Measurements from ENCODE around the gene TMEM107. TPM values are rescaled to one million over a fixed set of nuclear protein-coding genes. Genes with fewer than 3 reads are reported as not detected.

Gene TMEM107
- total RNA-seq, 1 experiment from 2014 or later = 30.1 TPM

DNA sequence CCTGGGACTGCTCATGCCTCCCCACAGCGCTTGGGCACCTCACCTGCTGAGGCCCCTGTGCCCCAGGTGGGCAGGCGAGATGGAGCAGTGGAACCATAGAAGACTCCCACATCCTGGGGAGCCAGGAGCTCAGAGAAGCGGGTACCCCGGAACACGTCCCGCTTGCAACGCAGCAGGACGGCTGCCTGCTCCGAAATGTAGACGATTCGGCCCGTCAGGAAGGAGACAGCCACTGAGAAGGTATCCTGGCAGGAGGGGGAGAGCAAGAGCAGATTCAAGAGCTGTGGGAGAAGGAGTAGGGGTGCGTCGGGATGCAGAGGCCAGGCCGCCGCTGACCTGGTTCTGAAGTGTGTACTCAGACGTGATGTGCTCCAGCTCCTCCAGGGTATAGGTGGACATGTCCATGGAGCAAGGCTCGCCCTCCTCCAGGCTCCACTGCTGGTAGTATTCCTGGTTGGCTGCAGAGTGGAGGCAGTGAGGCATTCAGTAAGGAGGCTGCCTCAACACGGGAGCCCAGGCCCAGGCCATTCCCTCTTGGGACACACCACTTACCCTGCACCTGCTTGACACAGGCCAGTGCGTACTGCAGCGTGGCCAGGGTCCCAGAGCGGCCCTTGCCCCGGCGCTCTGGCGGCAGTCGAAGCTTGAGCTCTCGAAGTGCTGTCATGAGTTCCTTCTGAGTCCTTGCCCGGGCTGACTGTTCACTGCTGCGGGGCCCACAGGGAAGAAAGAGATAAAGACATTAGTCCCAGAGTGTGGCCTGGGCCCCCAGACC, 26.6 kb downstream of the TMEM107 start:
- Histone ChIP-seq H3K4me1 (ENCODE audit: control insufficient read depth in 1 of 2, insufficient read depth in 2 of 2, low read length in 2 of 2) (peaks cover 27 to 42% of the 10 kb centered on the region in 2 experiments), H3K79me2 (ENCODE audit: insufficient read depth, low read length) (peaks cover 43% of the 10 kb centered on the region), H3K27ac (ENCODE audit: low read depth, low read length) (peak overlapping the region; percentile 77; the same call in 1 of the 2 replicates), H3K9ac (ENCODE audit: low read length) (no peak overlapping the region), H3K9me2 (ENCODE audit: insufficient read depth) (no peaks in the 10 kb centered on the region), H3K9me3 (ENCODE audit: control insufficient read depth in 1 of 2, insufficient read depth in 1 of 2, low read depth in 1 of 2, low read length in 2 of 2) (no peaks in the 10 kb centered on the region), H2AFZ (ENCODE audit: low read depth, low read length, poor library complexity, severe bottlenecking) (no peak overlapping the region), H4K20me1 (ENCODE audit: insufficient read depth) (no peaks in the 10 kb centered on the region), H3K36me3 (ENCODE audit: control insufficient read depth in 1 of 2, insufficient read depth in 2 of 2, low read length in 2 of 2) (peaks cover 40 to 53% of the 10 kb centered on the region in 2 experiments), H3K4me2 (ENCODE audit: low read length) (no peak overlapping the region), H3K4me3 (replicated peaks in 1 of 2; ENCODE audit: low read depth in 1 of 2, low read length in 2 of 2) (no peak overlapping the region), H3K27me3 (ENCODE audit: insufficient read depth, low read length) (no peaks in the 10 kb centered on the region)
- ATAC-seq = no peak
- no peak for DNase-seq (ENCODE audit: low read depth, low spot score)
- CTCF ChIA-PET = no interaction called here
- BruUV-seq (replicated peaks) = no TSS peak
- RAD21 ChIA-PET (ENCODE audit: low non-redundant PET in 1 of 2, low total read pairs in 2 of 2, uncharacterized antibody in 2 of 2, unreplicated experiment in 2 of 2) = no interaction called here
- POLR2A ChIA-PET = no interaction called here
- intact Hi-C loops (cut with micrococcal nuclease) = no loop called here
- TF ChIP-seq FOSL1 (IDR thresholded peaks at IDR 0.05; ENCODE audit: low read depth) = no peak
- no peak for TF ChIP-seq JUND (IDR thresholded peaks at IDR 0.05)
- no peak for TF ChIP-seq MAX (IDR thresholded peaks at IDR 0.05)
- TF ChIP-seq ZNF274 (IDR thresholded peaks at IDR 0.05; ENCODE audit: low read depth, low read length) = no peak
- TF ChIP-seq, protein P1, sequence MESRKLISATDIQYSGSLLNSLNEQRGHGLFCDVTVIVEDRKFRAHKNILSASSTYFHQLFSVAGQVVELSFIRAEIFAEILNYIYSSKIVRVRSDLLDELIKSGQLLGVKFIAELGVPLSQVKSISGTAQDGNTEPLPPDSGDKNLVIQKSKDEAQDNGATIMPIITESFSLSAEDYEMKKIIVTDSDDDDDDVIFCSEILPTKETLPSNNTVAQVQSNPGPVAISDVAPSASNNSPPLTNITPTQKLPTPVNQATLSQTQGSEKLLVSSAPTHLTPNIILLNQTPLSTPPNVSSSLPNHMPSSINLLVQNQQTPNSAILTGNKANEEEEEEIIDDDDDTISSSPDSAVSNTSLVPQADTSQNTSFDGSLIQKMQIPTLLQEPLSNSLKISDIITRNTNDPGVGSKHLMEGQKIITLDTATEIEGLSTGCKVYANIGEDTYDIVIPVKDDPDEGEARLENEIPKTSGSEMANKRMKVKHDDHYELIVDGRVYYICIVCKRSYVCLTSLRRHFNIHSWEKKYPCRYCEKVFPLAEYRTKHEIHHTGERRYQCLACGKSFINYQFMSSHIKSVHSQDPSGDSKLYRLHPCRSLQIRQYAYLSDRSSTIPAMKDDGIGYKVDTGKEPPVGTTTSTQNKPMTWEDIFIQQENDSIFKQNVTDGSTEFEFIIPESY (IDR thresholded peaks at IDR 0.05; ENCODE audit: extremely low read depth, insufficient replicate concordance, low read length) = no peak
- TF ChIP-seq TCF7L2 (IDR thresholded peaks at IDR 0.05; ENCODE audit: borderline replicate concordance, extremely low read depth, insufficient read depth, insufficient read length) = no peak
- no peak for TF ChIP-seq CEBPB (IDR thresholded peaks at IDR 0.05; ENCODE audit: low read depth)
- TF ChIP-seq EZH2 (IDR thresholded peaks at IDR 0.05) = no peak
- no peak for TF ChIP-seq POLR2AphosphoS5 (IDR thresholded peaks at IDR 0.05; ENCODE audit: low read depth, low read length)
- no peak for TF ChIP-seq ZFX (IDR thresholded peaks at IDR 0.05)
- TF ChIP-seq REST (IDR thresholded peaks at IDR 0.05; ENCODE audit: low read depth) = no peak
- no peak for TF ChIP-seq CBX3 (IDR thresholded peaks at IDR 0.05; ENCODE audit: low read depth)
- no peak for TF ChIP-seq EZH2phosphoT487 (IDR thresholded peaks at IDR 0.05; ENCODE audit: borderline replicate concordance)
- TF ChIP-seq, protein P2, sequence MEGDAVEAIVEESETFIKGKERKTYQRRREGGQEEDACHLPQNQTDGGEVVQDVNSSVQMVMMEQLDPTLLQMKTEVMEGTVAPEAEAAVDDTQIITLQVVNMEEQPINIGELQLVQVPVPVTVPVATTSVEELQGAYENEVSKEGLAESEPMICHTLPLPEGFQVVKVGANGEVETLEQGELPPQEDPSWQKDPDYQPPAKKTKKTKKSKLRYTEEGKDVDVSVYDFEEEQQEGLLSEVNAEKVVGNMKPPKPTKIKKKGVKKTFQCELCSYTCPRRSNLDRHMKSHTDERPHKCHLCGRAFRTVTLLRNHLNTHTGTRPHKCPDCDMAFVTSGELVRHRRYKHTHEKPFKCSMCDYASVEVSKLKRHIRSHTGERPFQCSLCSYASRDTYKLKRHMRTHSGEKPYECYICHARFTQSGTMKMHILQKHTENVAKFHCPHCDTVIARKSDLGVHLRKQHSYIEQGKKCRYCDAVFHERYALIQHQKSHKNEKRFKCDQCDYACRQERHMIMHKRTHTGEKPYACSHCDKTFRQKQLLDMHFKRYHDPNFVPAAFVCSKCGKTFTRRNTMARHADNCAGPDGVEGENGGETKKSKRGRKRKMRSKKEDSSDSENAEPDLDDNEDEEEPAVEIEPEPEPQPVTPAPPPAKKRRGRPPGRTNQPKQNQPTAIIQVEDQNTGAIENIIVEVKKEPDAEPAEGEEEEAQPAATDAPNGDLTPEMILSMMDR (IDR thresholded peaks at IDR 0.05 in 2 of 3, conservative IDR thresholded peaks at IDR 0.05 in 1 of 3; ENCODE audit: borderline replicate concordance in 1 of 3, insufficient read depth in 1 of 3, low read depth in 2 of 3, low read length in 2 of 3) = no peak
- TF ChIP-seq ELF1 (IDR thresholded peaks at IDR 0.05; ENCODE audit: borderline replicate concordance, low read depth) = no peak
- no peak for TF ChIP-seq EGR1 (IDR thresholded peaks at IDR 0.05; ENCODE audit: low read depth)
- no peak for TF ChIP-seq SIN3A (IDR thresholded peaks at IDR 0.05; ENCODE audit: low read depth)
- TF ChIP-seq POLR2A (IDR thresholded peaks at IDR 0.05; ENCODE audit: borderline replicate concordance, extremely low read depth, insufficient read depth, insufficient read length) = no peak
